ENCODE measurements around the gene IL1RAPL1. TPM values are rescaled to one million over a fixed set of nuclear protein-coding genes. Genes with fewer than 3 reads are reported as not detected.

Gene IL1RAPL1
- total and polyA plus RNA-seq, 2 donors (not counting 3 experiments of a cell fraction or from before 2014, with no cell fraction given), result 0.79 to 1.3 TPM

- H4K20me1 ChIP-seq (replicated peaks; ENCODE audit: control insufficient read depth, extremely low read depth, insufficient read depth, low read length), result no peaks in the 10 kb centered on the region
Observed at GRCh38 chrX:28610746-28611145, 23.5 kb downstream of the IL1RAPL1 start.

GRCh38 chrX:28613558-28613957, 26.3 kb downstream of the IL1RAPL1 start:
- ChIA-PET POLR2A (no interaction called here), CTCF (no interaction called here)
- Histone ChIP-seq H3K27ac (ENCODE audit: insufficient read depth, low read depth, low read length) (no peak overlapping the region), H3K36me3 (ENCODE audit: control insufficient read depth in 2 of 2, extremely low read depth in 1 of 2, insufficient read depth in 2 of 2, low read length in 2 of 2) (no peaks in the 10 kb centered on the region), H3K4me3 (replicated peaks in 1 of 3; ENCODE audit: insufficient read depth in 1 of 3, low read depth in 1 of 3, low read length in 3 of 3) (no peak overlapping the region), H3K9ac (replicated peaks; ENCODE audit: extremely low read depth, insufficient read depth, low read length) (no peak overlapping the region), H3K4me1 (ENCODE audit: control insufficient read depth, extremely low read depth, insufficient read depth, low read length) (no peaks in the 10 kb centered on the region), H3K4me2 (ENCODE audit: insufficient read depth, low read length) (no peak overlapping the region), H3K79me2 (ENCODE audit: control insufficient read depth, insufficient read depth, low read length) (no peaks in the 10 kb centered on the region), H3K9me1 (replicated peaks; ENCODE audit: control insufficient read depth, extremely low read depth, insufficient read depth, low read length) (no peaks in the 10 kb centered on the region), H3K27me3 (ENCODE audit: control insufficient read depth in 2 of 2, insufficient read depth in 2 of 2, low read length in 2 of 2) (no peaks in the 10 kb centered on the region), H4K20me1 (replicated peaks; ENCODE audit: control insufficient read depth, extremely low read depth, insufficient read depth, low read length) (no peaks in the 10 kb centered on the region), H2AFZ (ENCODE audit: low read depth, low read length) (no peak overlapping the region), H3K9me3 (replicated peaks; ENCODE audit: control insufficient read depth, insufficient read depth, low read length) (no peaks in the 10 kb centered on the region)
- dilution Hi-C loops (cut with MboI; ENCODE audit: extremely low pct_ligation_motif_present, low sequenced_read_pairs), result no loop called here
- no peak for DNase-seq (ENCODE audit: low read depth, low spot score)
- TF ChIP-seq MYC (IDR thresholded peaks at IDR 0.05; ENCODE audit: low read depth, low read length), result no peak
- TF ChIP-seq EZH2 (IDR thresholded peaks at IDR 0.05; ENCODE audit: borderline replicate concordance, low read depth, low read length, severe bottlenecking), result no peak
- TF ChIP-seq FOS (IDR thresholded peaks at IDR 0.05; ENCODE audit: borderline replicate concordance, insufficient read depth, low read length), result no peak
- no peak for FAIRE-seq
- BruUV-seq (replicated peaks), result no TSS peak
- intact Hi-C loops (cut with micrococcal nuclease), result no loop called here

More at GRCh38 chrX:28610746-28611145, 23.5 kb downstream of the IL1RAPL1 start:
- H3K79me2 ChIP-seq (ENCODE audit: control insufficient read depth, insufficient read depth, low read length), result no peaks in the 10 kb centered on the region
- FAIRE-seq (no peak), DNase-seq (ENCODE audit: low read depth, low spot score) (no peak)
- no peaks in the 10 kb centered on the region for H3K36me3 ChIP-seq (ENCODE audit: control insufficient read depth in 2 of 2, extremely low read depth in 1 of 2, insufficient read depth in 2 of 2, low read length in 2 of 2)
- no peak for TF ChIP-seq CTCF (IDR thresholded peaks at IDR 0.05; ENCODE audit: extremely low read depth in 1 of 2, insufficient read depth in 1 of 2, low read depth in 1 of 2, low read length in 2 of 2)
- no peak for TF ChIP-seq GATA2 (IDR thresholded peaks at IDR 0.05; ENCODE audit: insufficient read depth, insufficient read length, low read depth, low read length)
- no peak overlapping the region for H3K27ac ChIP-seq (ENCODE audit: insufficient read depth, low read depth, low read length)
- no peak overlapping the region for H3K4me3 ChIP-seq (replicated peaks in 1 of 3; ENCODE audit: insufficient read depth in 1 of 3, low read depth in 1 of 3, low read length in 3 of 3)
- ChIA-PET POLR2A (no interaction called here), CTCF (interaction anchor here (1.6 kb wide), 1 partner anchor 8 kb away, joined by 3 read pairs; no protein-coding TSS in a partner anchor)
- no peaks in the 10 kb centered on the region for H3K9me3 ChIP-seq (replicated peaks; ENCODE audit: control insufficient read depth, insufficient read depth, low read length)
- no peaks in the 10 kb centered on the region for H3K27me3 ChIP-seq (ENCODE audit: control insufficient read depth in 2 of 2, insufficient read depth in 2 of 2, low read length in 2 of 2)
- no peak overlapping the region for H3K9ac ChIP-seq (replicated peaks; ENCODE audit: extremely low read depth, insufficient read depth, low read length)
- H3K4me1 ChIP-seq (ENCODE audit: control insufficient read depth, extremely low read depth, insufficient read depth, low read length), result no peaks in the 10 kb centered on the region
- no peak overlapping the region for H3K4me2 ChIP-seq (ENCODE audit: insufficient read depth, low read length)
- no TSS peak for BruUV-seq (replicated peaks)
- intact Hi-C loops (cut with micrococcal nuclease), result no loop called here
- H3K9me1 ChIP-seq (replicated peaks; ENCODE audit: control insufficient read depth, extremely low read depth, insufficient read depth, low read length), result no peaks in the 10 kb centered on the region
- no peak overlapping the region for H2AFZ ChIP-seq (ENCODE audit: low read depth, low read length)
- dilution Hi-C loops (cut with MboI; ENCODE audit: extremely low pct_ligation_motif_present, low sequenced_read_pairs), result no loop called here

Data from endothelial cell of umbilical vein (primary cell).